Neural cell (in vitro differentiated cells): ENCODE data around the gene AK4. TPM values are rescaled to one million over a fixed set of nuclear protein-coding genes. Genes with fewer than 3 reads are reported as not detected.

Experiments used
- H2AFZ ChIP-seq: fragments of 200-600, 300-800 bp; sonication (generic), shearing (Covaris generic); 2 replicates; pipeline ENCODE4 v1.6.0; 2014; ENCODE audit warnings: low read depth, mild to moderate bottlenecking, antibody characterized with exemption, low read length, moderate library complexity
- H3F3A ChIP-seq: fragments of 200-600 bp; shearing (Covaris generic); 2 replicates; pipeline ENCODE4 v1.6.1; 2016; ENCODE audit warnings: mild to moderate bottlenecking, moderate library complexity, mixed read lengths, antibody characterized with exemption, low read length; ENCODE audit not compliant: insufficient read depth, poor library complexity, severe bottlenecking
- H3K27ac ChIP-seq: fragments of 200-600, 300-800 bp; sonication (generic), shearing (Covaris generic); 2 replicates; pipeline ENCODE4 v1.5.1; 2014; ENCODE audit warnings: mild to moderate bottlenecking, low read length, moderate library complexity
- H3K27me3 ChIP-seq: fragments of 300-800, 200-600 bp; sonication (generic), shearing (Covaris generic); 2 replicates; pipeline ENCODE4 v1.6.0; 2014; ENCODE audit warnings: mild to moderate bottlenecking, low read depth, low read length, moderate library complexity; ENCODE audit not compliant: insufficient read depth
- H3K36me3 ChIP-seq: fragments of 300-800, 200-600 bp; sonication (generic), shearing (Covaris generic); 2 replicates; pipeline ENCODE4 v1.5.1; 2014; ENCODE audit warnings: mild to moderate bottlenecking, antibody characterized with exemption, low read length, moderate library complexity; ENCODE audit not compliant: insufficient read depth
- H3K4me2 ChIP-seq: fragments of 300-800, 200-600 bp; sonication (generic), shearing (Covaris generic); 2 replicates; pipeline ENCODE4 v1.6.0; 2014; ENCODE audit warnings: mild to moderate bottlenecking, low read length
- H3K4me3 ChIP-seq: fragments of 300-800, 200-600 bp; sonication (generic), shearing (Covaris generic); 2 replicates; pipeline ENCODE4 v1.5.1; 2014; ENCODE audit warnings: mild to moderate bottlenecking, low read length, moderate library complexity
- H3K79me2 ChIP-seq: fragments of 200-600 bp; shearing (Covaris generic); replicated peaks from 2 replicates; pipeline ENCODE4 v1.6.0; 2014; ENCODE audit warnings: mild to moderate bottlenecking, low read length, moderate library complexity; ENCODE audit not compliant: insufficient read depth
- H3K9ac ChIP-seq: fragments of 300-800, 200-600 bp; sonication (generic), shearing (Covaris generic); 2 replicates; pipeline ENCODE4 v1.6.1; 2016; ENCODE audit warnings: mild to moderate bottlenecking, low read length, mixed read lengths
- H3K9me2 ChIP-seq: fragments of 200-600 bp; shearing (Covaris generic); 2 replicates; pipeline ENCODE4 v1.6.1; 2016; ENCODE audit warnings: mild to moderate bottlenecking, low read length, mixed read lengths; ENCODE audit not compliant: insufficient read depth
- H3K9me3 ChIP-seq: fragments of 200-600, 300-800 bp; sonication (generic), shearing (Covaris generic); 2 replicates; pipeline ENCODE4 v1.6.1; 2016; ENCODE audit warnings: mild to moderate bottlenecking, mixed run types, low read length, moderate library complexity, mixed read lengths
- H4K20me1 ChIP-seq: fragments of 200-600 bp; shearing (Covaris generic); 2 replicates; pipeline ENCODE4 v1.6.1; 2016; ENCODE audit warnings: mild to moderate bottlenecking, mixed run types; ENCODE audit not compliant: insufficient read depth
- EP300 ChIP-seq: fragments of 450-650 bp; conservative IDR thresholded peaks from 2 replicates; pipeline ENCODE4 v1.6.1; 2014; ENCODE audit warnings: antibody characterized with exemption, mild to moderate bottlenecking, moderate library complexity; ENCODE audit not compliant: poor library complexity, severe bottlenecking
- EZH2 ChIP-seq: fragments of 200-600, 300-800 bp; shearing (Covaris generic), sonication (generic); IDR thresholded peaks from 2 replicates; pipeline ENCODE4 v1.6.1; 2014; ENCODE audit warnings: antibody characterized with exemption, low read length, borderline replicate concordance, mild to moderate bottlenecking; ENCODE audit not compliant: insufficient read depth, poor library complexity, severe bottlenecking
- MXI1 ChIP-seq: fragments of 450-650 bp; conservative IDR thresholded peaks from 2 replicates; pipeline ENCODE4 v1.6.1; 2014; ENCODE audit warnings: antibody characterized with exemption, mild to moderate bottlenecking; ENCODE audit not compliant: poor library complexity, severe bottlenecking
- POLR2AphosphoS5 ChIP-seq: IDR thresholded peaks from 2 replicates; pipeline ENCODE4 v1.6.1; 2012
- RAD21 ChIP-seq: fragments of 450-650 bp; conservative IDR thresholded peaks from 2 replicates; pipeline ENCODE4 v1.6.1; 2014; ENCODE audit warnings: antibody characterized with exemption, mild to moderate bottlenecking, moderate library complexity
- SMC3 ChIP-seq: fragments of 450-650 bp; conservative IDR thresholded peaks from 2 replicates; pipeline ENCODE4 v1.6.1; 2014; ENCODE audit warnings: antibody characterized with exemption, mild to moderate bottlenecking, moderate library complexity; ENCODE audit not compliant: poor library complexity
- TAF1 ChIP-seq: IDR thresholded peaks from 2 replicates; pipeline ENCODE4 v1.6.1; 2012; ENCODE audit warnings: low read depth
- polyA plus RNA-seq: library from polyadenylated mRNA; depleted of rRNA; stranded (reverse); fragments of >200 nt; gene quantifications from 2 replicates; pipeline ENCODE4 v1.2.3, GENCODE V29; 2014
- TF ChIP-seq, protein P1 (sequence below): fragments of 450-650 bp; IDR thresholded peaks from 2 replicates; pipeline ENCODE4 v1.5.1; 2014; ENCODE audit warnings: antibody characterized with exemption, mild to moderate bottlenecking, moderate library complexity; ENCODE audit not compliant: poor library complexity, severe bottlenecking
- TF ChIP-seq, protein P2 (sequence below): IDR thresholded peaks from 2 replicates; pipeline ENCODE4 v1.6.1; 2012; ENCODE audit warnings: borderline replicate concordance

The AK4 gene
- polyA plus RNA-seq, 1 donor from 2014 or later: 1.9 TPM

DNA sequence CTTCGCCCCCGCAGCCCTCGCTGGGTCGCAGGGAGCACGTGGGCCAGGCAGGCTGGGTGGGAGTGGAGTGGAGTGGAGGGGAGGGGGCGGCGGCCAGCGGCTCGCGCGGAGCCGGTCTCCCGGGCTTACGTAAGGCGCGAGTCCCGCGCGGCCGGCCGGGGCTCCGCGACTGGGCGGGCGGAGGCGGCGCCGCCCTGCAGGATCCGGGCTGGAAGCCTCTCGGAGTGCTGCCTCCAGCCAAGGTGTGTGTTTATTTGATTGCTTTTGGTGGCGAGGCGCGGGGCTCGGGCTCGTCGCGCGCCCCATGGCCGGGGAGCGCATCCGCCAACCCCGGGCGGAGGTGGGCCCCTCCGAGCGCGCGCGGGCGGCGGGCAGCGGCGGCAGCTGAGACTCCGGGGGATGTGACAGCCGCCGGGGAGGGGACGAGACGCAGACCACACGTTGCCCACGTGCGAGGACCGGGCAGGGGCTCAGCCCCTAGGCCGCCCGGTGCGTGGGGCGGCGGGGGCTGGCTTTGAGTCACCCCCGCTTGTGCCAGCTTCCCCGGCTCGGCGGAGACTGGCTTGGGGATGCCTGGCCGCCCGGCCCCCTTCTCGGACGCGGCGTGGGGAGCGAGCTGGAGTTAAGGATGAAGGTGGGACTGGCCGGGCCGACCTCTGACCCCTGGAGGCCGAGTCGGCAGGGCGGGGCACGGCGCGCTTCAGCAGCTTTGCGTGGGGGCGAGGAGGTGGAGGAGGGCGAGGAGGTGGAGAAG, 402 bp upstream of the AK4 start:
- Histone ChIP-seq H3K4me3 (peak overlapping the region; percentile 86), H3K9ac (peak overlapping the region; percentile 39), H3F3A (no peaks in the 10 kb centered on the region), H3K79me2 (no peaks in the 10 kb centered on the region), H3K4me2 (peak overlapping the region; percentile 91), H2AFZ (no peak overlapping the region), H3K27ac (no peak overlapping the region), H3K27me3 (peaks cover 52% of the 10 kb centered on the region), H3K9me3 (no peaks in the 10 kb centered on the region), H3K36me3 (no peaks in the 10 kb centered on the region), H3K9me2 (no peaks in the 10 kb centered on the region), H4K20me1 (no peaks in the 10 kb centered on the region)
- TF ChIP-seq SMC3 (no peak), TAF1 (no peak), RAD21 (peak; percentile 20), EP300 (no peak), MXI1 (peak; percentile 65)

DNA sequence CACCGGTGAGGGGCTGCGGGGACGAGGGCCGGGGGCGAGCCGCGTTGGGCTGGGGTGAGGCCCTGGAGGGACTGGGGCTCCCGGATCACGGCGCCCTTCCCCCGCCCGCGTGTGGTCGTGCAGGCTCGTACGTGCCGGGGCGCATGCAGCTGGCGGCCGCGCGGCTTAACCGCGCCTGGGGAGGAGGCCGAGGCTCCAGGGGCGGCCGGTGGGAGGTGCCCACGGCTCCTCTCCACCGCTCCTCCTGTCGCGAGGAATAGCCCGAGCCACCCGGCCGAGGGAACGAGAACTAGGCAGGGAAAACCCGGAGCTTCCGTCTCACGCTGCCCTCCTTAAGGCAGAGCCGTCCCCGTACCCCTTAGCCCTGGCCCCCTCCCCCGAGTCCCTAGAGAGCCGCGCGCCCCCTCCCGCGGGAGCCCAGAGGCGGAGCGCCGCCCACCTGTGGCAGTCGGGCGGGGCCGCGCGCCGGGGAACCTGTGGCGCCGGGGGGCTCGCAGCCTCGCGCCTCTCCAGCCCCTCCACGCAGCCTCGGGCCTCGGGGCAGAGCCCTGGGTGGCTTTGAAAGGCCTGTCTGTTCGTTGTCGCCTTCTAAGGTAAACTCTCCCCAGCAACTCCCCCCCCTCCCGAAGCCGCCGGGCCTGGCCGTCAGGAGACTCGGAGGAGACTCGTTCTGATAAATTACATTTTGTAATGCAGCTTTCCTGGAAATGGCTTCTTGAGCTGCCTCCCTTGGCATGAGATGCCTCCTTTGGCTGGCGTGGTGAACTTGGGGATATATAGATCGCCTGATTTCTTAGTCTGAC, 746 bp downstream of the AK4 start:
- Histone ChIP-seq H3K9me3 (no peaks in the 10 kb centered on the region), H2AFZ (no peak overlapping the region), H4K20me1 (no peaks in the 10 kb centered on the region), H3K4me3 (peak overlapping the region; percentile 86), H3K27me3 (peaks cover 52% of the 10 kb centered on the region), H3K9ac (peak overlapping the region; percentile 39), H3K27ac (no peak overlapping the region), H3K79me2 (no peaks in the 10 kb centered on the region), H3K9me2 (no peaks in the 10 kb centered on the region), H3F3A (no peaks in the 10 kb centered on the region), H3K36me3 (no peaks in the 10 kb centered on the region), H3K4me2 (peak overlapping the region; percentile 8)
- TF ChIP-seq, protein P1, sequence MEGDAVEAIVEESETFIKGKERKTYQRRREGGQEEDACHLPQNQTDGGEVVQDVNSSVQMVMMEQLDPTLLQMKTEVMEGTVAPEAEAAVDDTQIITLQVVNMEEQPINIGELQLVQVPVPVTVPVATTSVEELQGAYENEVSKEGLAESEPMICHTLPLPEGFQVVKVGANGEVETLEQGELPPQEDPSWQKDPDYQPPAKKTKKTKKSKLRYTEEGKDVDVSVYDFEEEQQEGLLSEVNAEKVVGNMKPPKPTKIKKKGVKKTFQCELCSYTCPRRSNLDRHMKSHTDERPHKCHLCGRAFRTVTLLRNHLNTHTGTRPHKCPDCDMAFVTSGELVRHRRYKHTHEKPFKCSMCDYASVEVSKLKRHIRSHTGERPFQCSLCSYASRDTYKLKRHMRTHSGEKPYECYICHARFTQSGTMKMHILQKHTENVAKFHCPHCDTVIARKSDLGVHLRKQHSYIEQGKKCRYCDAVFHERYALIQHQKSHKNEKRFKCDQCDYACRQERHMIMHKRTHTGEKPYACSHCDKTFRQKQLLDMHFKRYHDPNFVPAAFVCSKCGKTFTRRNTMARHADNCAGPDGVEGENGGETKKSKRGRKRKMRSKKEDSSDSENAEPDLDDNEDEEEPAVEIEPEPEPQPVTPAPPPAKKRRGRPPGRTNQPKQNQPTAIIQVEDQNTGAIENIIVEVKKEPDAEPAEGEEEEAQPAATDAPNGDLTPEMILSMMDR: no peak
- no peak for TF ChIP-seq EZH2

- TF ChIP-seq EZH2 (no peak), RAD21 (no peak), MXI1 (no peak), EP300 (no peak), POLR2AphosphoS5 (no peak), SMC3 (no peak)
- TF ChIP-seq, protein P1: no peak
- TF ChIP-seq, protein P2, sequence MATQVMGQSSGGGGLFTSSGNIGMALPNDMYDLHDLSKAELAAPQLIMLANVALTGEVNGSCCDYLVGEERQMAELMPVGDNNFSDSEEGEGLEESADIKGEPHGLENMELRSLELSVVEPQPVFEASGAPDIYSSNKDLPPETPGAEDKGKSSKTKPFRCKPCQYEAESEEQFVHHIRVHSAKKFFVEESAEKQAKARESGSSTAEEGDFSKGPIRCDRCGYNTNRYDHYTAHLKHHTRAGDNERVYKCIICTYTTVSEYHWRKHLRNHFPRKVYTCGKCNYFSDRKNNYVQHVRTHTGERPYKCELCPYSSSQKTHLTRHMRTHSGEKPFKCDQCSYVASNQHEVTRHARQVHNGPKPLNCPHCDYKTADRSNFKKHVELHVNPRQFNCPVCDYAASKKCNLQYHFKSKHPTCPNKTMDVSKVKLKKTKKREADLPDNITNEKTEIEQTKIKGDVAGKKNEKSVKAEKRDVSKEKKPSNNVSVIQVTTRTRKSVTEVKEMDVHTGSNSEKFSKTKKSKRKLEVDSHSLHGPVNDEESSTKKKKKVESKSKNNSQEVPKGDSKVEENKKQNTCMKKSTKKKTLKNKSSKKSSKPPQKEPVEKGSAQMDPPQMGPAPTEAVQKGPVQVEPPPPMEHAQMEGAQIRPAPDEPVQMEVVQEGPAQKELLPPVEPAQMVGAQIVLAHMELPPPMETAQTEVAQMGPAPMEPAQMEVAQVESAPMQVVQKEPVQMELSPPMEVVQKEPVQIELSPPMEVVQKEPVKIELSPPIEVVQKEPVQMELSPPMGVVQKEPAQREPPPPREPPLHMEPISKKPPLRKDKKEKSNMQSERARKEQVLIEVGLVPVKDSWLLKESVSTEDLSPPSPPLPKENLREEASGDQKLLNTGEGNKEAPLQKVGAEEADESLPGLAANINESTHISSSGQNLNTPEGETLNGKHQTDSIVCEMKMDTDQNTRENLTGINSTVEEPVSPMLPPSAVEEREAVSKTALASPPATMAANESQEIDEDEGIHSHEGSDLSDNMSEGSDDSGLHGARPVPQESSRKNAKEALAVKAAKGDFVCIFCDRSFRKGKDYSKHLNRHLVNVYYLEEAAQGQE: no peak
- H2AFZ ChIP-seq: no peak overlapping the region
- peak overlapping the region; percentile 86 for H3K4me3 ChIP-seq
- H3K9me3 ChIP-seq: no peaks in the 10 kb centered on the region
- no peaks in the 10 kb centered on the region for H3F3A ChIP-seq
- H3K4me2 ChIP-seq: peak overlapping the region; percentile 8
- no peaks in the 10 kb centered on the region for H4K20me1 ChIP-seq
- H3K79me2 ChIP-seq: no peaks in the 10 kb centered on the region
- no peak overlapping the region for H3K27ac ChIP-seq
- H3K36me3 ChIP-seq: no peaks in the 10 kb centered on the region
- H3K9ac ChIP-seq: no peak overlapping the region
- peaks cover 52% of the 10 kb centered on the region for H3K27me3 ChIP-seq
- no peaks in the 10 kb centered on the region for H3K9me2 ChIP-seq
Measured at GRCh38 chr1:65149351-65150107, 1.5 kb downstream of the AK4 start.
